ENCODE measurements around the gene SPTBN1.

- TF ChIP-seq CTCF (conservative IDR thresholded peaks at IDR 0.05) (peak; percentile 68), ZFX (IDR thresholded peaks at IDR 0.05) (no peak)
Measured at GRCh38 chr2:54522624-54523281, 66.6 kb downstream of the SPTBN1 start.

Measured in C4-2B (cell line).